Liver (tissue), 9 donors: ENCODE data around the gene BCAN. TPM values are rescaled to one million over a fixed set of nuclear protein-coding genes. Genes with fewer than 3 reads are reported as not detected.

Experiments used
- DNase-seq: peaks from one replicate; pipeline ENCODE4 v3.0.0-alpha.2; 2017; ENCODE audit warnings: low spot score
- H3K27ac ChIP-seq, 2 donors: one replicate each; pipeline ENCODE4 v1.7.0; 2013; ENCODE audit warnings: inconsistent platforms in 2 of 2, low read length in 2 of 2, control low read depth in 1 of 2, low read depth in 1 of 2, mild to moderate bottlenecking in 1 of 2
- H3K27me3 ChIP-seq, 4 donors: one replicate each; pipeline versions ENCODE4 v1.6.1 to v1.7.0; 2013; ENCODE audit warnings: low read length in 3 of 4, inconsistent platforms in 1 of 4, mild to moderate bottlenecking in 1 of 4, moderate library complexity in 1 of 4; ENCODE audit not compliant: control insufficient read depth in 4 of 4, insufficient read depth in 4 of 4
- H3K36me3 ChIP-seq, 4 donors: one replicate each; pipeline versions ENCODE4 v1.6.1 to v1.7.0; 2013; ENCODE audit warnings: low read length in 3 of 4, mild to moderate bottlenecking in 3 of 4, low read depth in 1 of 4, moderate library complexity in 1 of 4; ENCODE audit not compliant: control insufficient read depth in 4 of 4, insufficient read depth in 3 of 4
- H3K4me1 ChIP-seq, 4 donors: one replicate each; pipeline versions ENCODE4 v1.6.1 to v1.7.0; 2013; ENCODE audit warnings: low read length in 3 of 4, mild to moderate bottlenecking in 3 of 4, moderate library complexity in 1 of 4; ENCODE audit not compliant: control insufficient read depth in 4 of 4, insufficient read depth in 4 of 4
- H3K4me3 ChIP-seq, 3 donors: one replicate each; pipeline versions ENCODE4 v1.6.1 to v1.7.0; 2013; ENCODE audit warnings: low read length in 3 of 3, control low read depth in 1 of 3, low read depth in 1 of 3, mild to moderate bottlenecking in 1 of 3
- H3K9ac ChIP-seq, 2 donors: one replicate each; pipeline ENCODE4 v1.7.0; 2013; ENCODE audit warnings: low read length in 2 of 2, mild to moderate bottlenecking in 2 of 2, moderate library complexity in 2 of 2, control low read depth in 1 of 2, low read depth in 1 of 2
- H3K9me3 ChIP-seq, 4 donors: one replicate each; pipeline versions ENCODE4 v1.6.1 to v1.7.0; 2013; ENCODE audit warnings: low read length in 3 of 4; ENCODE audit not compliant: control insufficient read depth in 4 of 4
- ATF3 ChIP-seq: IDR thresholded peaks from 2 replicates; pipeline ENCODE4 v1.6.1; 2016; ENCODE audit warnings: antibody characterized with exemption
- CTCF ChIP-seq: fragments of 150-350 bp; IDR thresholded peaks from 2 replicates; pipeline ENCODE4 v1.5.1; 2017; ENCODE audit warnings: improper control_type of control experiment, low read depth, low read length; ENCODE audit not compliant: missing input control
- EGR1 ChIP-seq, 2 donors: IDR thresholded peaks; 2 replicates each; pipeline ENCODE4 v1.6.1; 2016 to 2018; ENCODE audit warnings: antibody characterized with exemption in 2 of 2, low read depth in 2 of 2
- FOXA2 ChIP-seq: IDR thresholded peaks from 2 replicates; pipeline ENCODE4 v1.6.1; 2016; ENCODE audit warnings: antibody characterized with exemption
- HNF4A ChIP-seq, 2 donors: conservative IDR thresholded peaks; 2 replicates each; pipeline ENCODE4 v1.6.1; 2016; ENCODE audit warnings: antibody characterized with exemption in 2 of 2, mild to moderate bottlenecking in 2 of 2
- HNF4G ChIP-seq: IDR thresholded peaks from 2 replicates; pipeline ENCODE4 v1.6.1; 2016; ENCODE audit warnings: antibody characterized with exemption
- MAX ChIP-seq: IDR thresholded peaks from 2 replicates; pipeline ENCODE4 v1.6.1; 2016; ENCODE audit warnings: antibody characterized with exemption
- NR2F2 ChIP-seq: IDR thresholded peaks from 2 replicates; pipeline ENCODE4 v1.6.1; 2016; ENCODE audit warnings: antibody characterized with exemption
- RAD21 ChIP-seq, 2 donors: IDR thresholded peaks; 2 replicates each; pipeline ENCODE4 v1.6.1; 2016; ENCODE audit warnings: antibody characterized with exemption in 2 of 2, mild to moderate bottlenecking in 2 of 2
- REST ChIP-seq: IDR thresholded peaks from 2 replicates; pipeline ENCODE4 v1.6.1; 2016; ENCODE audit warnings: antibody characterized with exemption, mild to moderate bottlenecking
- TAF1 ChIP-seq: conservative IDR thresholded peaks from 2 replicates; pipeline ENCODE4 v1.6.1; 2016; ENCODE audit warnings: antibody characterized with exemption, mild to moderate bottlenecking
- YY1 ChIP-seq: IDR thresholded peaks from 2 replicates; pipeline ENCODE4 v1.6.1; 2016; ENCODE audit warnings: antibody characterized with exemption, mild to moderate bottlenecking
- ZBTB33 ChIP-seq: IDR thresholded peaks from 2 replicates; pipeline ENCODE4 v1.6.1; 2016; ENCODE audit warnings: antibody characterized with exemption
- WGBS: extraction: QIAGEN DNeasy Blood & Tissue Kit; methylation state at CpG from one replicate; pipeline ENCODE4 v1.1.7; 2013; 5-methylcytosine and 5-hydroxymethylcytosine counted together
- polyA plus RNA-seq, 2 donors: library from polyadenylated mRNA; stranded (reverse) in 1 of 2; unstranded in 1 of 2; fragments of 200-250 nt in 1 of 2; fragments of >200 nt in 1 of 2; fragmentation: Nextera tagmentation in 1 of 2; extraction: Ambion mirVana in 1 of 2; gene quantifications; one replicate each; pipeline versions ENCODE4 v1.2.1 to v1.2.3, GENCODE V29; 2013 to 2015
- total RNA-seq, 2 donors: library from RNA; depleted of rRNA; stranded (reverse); fragments of >200 nt; gene quantifications; one replicate each; pipeline ENCODE4 v1.2.3, GENCODE V29; 2014
- donor health status: healthy.
- donor health status: healthy.
- donor health status: healthy.
- donor health status: healthy.
- donor health status: healthy.

The BCAN gene
- total and polyA plus RNA-seq, 4 donors: 0.02 TPM; not detected in 3

GRCh38 chr1:156627313-156627880 is 14.5 kb upstream of the BCAN start:
- H3K9me3 ChIP-seq: no peaks in the 10 kb centered on the region
- peaks cover 5 to 17% (median 10%) of the 10 kb centered on the region in 4 donors for H3K27me3 ChIP-seq
- DNase-seq: no peak

More at GRCh38 chr1:156627313-156627880, 14.5 kb upstream of the BCAN start:
- 84% methylated on average over 2 of the region's 2 CpGs for WGBS
- H3K36me3 ChIP-seq: no peaks in the 10 kb centered on the region
- no peak overlapping the region for H3K4me3 ChIP-seq
- TF ChIP-seq NR2F2: no peak
- TF ChIP-seq MAX: no peak
- no peak for TF ChIP-seq EGR1 (IDR thresholded peaks at IDR 0.05; ENCODE audit: low read depth in 2 of 2)
- no peak for TF ChIP-seq ZBTB33
- no peak for TF ChIP-seq ATF3
- TF ChIP-seq HNF4G: no peak
- TF ChIP-seq CTCF: peak; percentile 47
- no peak for TF ChIP-seq HNF4A (conservative IDR thresholded peaks at IDR 0.05)
- peak; percentile 51 to 66 for TF ChIP-seq RAD21 (IDR thresholded peaks at IDR 0.05)
- no peak for TF ChIP-seq REST
- no peak for TF ChIP-seq YY1
- TF ChIP-seq TAF1: no peak
- TF ChIP-seq FOXA2: no peak
- no peak overlapping the region for H3K27ac ChIP-seq
- H3K4me1 ChIP-seq: peaks cover 7 to 23% (median 15%) of the 10 kb centered on the region in 4 donors
- no peak overlapping the region for H3K9ac ChIP-seq
